Brain microvascular endothelial cell (primary cell): Measurements from ENCODE around the gene SECTM1.
"Not testable (repeated sequence)": the region's sequence is repeated elsewhere in the genome, so short reads cannot be mapped to it uniquely, and the experiment has no call there.

Source experiments
- DNase-seq: peaks from one replicate; pipeline ENCODE4 v3.0.0-alpha.2; 2020
- H3K27ac ChIP-seq: fragments of 250-450 bp; sonication (Bioruptor Pico); 2 replicates; pipeline ENCODE4 v1.5.1; 2020; ENCODE audit warnings: mild to moderate bottlenecking, moderate library complexity
- H3K27me3 ChIP-seq: fragments of 250-450 bp; sonication (Bioruptor Pico); replicated peaks from 2 replicates; pipeline ENCODE4 v1.5.1; 2020; ENCODE audit warnings: mild to moderate bottlenecking
- H3K36me3 ChIP-seq: fragments of 250-450 bp; sonication (Bioruptor Pico); replicated peaks from 2 replicates; pipeline ENCODE4 v1.5.1; 2020; ENCODE audit warnings: mild to moderate bottlenecking
- H3K4me3 ChIP-seq: 2 replicates; pipeline ENCODE4 v1.5.1; 2011; ENCODE audit warnings: low read depth, mild to moderate bottlenecking, control low read depth, low read length, moderate library complexity
- in situ Hi-C: cut with HindIII; loops from 2 replicates; pipeline ENCODE4 v1.10.0; 2017; ENCODE audit warnings: low sequenced_read_pairs, low pct_ligation_motif_present
- TF ChIP-seq, protein P1 (sequence below): IDR thresholded peaks from 2 replicates; pipeline ENCODE4 v1.5.1; 2011; ENCODE audit warnings: low read depth, mild to moderate bottlenecking, moderate library complexity, low read length, control low read depth, inconsistent platforms; ENCODE audit errors: missing control alignments

The SECTM1 gene

DNA sequence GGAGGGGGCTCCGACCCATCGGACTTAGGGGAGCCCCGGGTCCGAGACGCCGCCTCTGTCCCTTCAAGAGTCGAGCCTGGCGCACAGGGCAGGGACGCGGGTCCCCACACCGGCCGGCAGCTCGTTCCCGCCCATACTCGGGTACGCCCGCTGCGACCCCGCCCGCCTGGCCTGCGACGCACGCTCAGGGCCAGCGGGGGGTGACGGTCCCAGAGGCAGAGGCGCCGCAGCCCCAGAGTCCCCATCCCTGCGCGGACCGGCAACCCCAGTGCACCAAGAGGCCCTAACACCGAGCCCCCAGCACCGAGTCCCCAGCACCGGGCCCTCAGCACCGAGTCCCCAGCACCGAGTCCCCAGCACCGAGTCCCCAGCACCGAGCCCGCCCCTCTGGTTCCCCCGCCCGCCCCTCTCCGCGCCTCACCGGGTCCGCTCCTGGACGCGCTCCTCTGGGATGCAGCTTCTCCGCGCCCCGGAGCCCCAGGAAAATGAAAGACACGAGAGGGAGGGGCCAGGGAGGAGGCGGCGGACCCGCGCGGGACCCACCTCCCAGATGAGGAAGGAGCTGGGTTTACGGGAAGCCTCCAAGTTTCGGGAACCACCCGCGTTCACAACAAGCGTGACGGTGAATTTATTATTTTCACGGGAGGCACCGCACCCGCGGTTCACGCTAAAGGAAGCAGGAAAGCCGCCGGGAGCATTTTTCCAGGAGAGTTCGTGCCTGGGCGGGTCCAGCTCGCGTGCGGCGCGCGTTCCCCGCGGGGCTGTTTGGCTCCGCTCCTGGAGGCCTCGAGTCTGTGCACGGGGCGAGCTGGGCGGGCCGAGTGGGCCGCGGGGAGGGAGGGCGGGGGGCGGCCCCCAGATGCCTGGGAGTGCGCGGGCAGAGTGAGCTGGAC lies at the start of gene SECTM1:
Gene SECTM1 (minus strand): TSS at position 488 of the 893 bp plus-strand sequence. CDS start 6,526 bp downstream, outside the sequence.
- no peak for DNase-seq
- Histone ChIP-seq H3K4me3 (peak within 1 kb of the TSS; percentile 54), H3K27me3 (peaks cover 21% of the 10 kb centered on the region), H3K27ac (no peak within 1 kb of the TSS), H3K36me3 (no peaks in the 10 kb centered on the region)
- TF ChIP-seq, protein P1, sequence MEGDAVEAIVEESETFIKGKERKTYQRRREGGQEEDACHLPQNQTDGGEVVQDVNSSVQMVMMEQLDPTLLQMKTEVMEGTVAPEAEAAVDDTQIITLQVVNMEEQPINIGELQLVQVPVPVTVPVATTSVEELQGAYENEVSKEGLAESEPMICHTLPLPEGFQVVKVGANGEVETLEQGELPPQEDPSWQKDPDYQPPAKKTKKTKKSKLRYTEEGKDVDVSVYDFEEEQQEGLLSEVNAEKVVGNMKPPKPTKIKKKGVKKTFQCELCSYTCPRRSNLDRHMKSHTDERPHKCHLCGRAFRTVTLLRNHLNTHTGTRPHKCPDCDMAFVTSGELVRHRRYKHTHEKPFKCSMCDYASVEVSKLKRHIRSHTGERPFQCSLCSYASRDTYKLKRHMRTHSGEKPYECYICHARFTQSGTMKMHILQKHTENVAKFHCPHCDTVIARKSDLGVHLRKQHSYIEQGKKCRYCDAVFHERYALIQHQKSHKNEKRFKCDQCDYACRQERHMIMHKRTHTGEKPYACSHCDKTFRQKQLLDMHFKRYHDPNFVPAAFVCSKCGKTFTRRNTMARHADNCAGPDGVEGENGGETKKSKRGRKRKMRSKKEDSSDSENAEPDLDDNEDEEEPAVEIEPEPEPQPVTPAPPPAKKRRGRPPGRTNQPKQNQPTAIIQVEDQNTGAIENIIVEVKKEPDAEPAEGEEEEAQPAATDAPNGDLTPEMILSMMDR: no peak
- in situ Hi-C loops: loop anchor here (10.0 kb wide), 1 partner anchor 129 kb away; no protein-coding TSS in a partner anchor

DNA sequence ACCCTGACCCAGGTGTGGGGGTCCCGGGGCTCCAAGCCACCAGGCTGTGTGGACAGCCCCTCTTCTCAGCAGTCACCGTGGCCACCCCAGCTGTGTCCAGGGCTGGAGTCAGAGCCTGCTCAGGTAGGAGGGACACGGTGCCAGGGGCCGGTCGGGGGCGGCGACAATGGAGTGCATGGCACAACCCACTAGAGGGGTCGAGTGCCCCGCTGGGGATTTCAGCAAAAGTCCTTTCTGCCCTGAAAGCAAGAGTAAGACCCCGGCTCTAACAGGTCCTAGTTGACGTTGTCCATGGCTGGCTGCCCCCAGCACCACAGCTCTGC lies 49.3 kb upstream of the SECTM1 start:
- Histone ChIP-seq H3K27me3 (peaks cover 19% of the 10 kb centered on the region), H3K27ac (no peak overlapping the region), H3K36me3 (no peaks in the 10 kb centered on the region), H3K4me3 (no peak overlapping the region)
- no peak for DNase-seq
- in situ Hi-C loops: no loop called here
- TF ChIP-seq, protein P1: no peak

DNA sequence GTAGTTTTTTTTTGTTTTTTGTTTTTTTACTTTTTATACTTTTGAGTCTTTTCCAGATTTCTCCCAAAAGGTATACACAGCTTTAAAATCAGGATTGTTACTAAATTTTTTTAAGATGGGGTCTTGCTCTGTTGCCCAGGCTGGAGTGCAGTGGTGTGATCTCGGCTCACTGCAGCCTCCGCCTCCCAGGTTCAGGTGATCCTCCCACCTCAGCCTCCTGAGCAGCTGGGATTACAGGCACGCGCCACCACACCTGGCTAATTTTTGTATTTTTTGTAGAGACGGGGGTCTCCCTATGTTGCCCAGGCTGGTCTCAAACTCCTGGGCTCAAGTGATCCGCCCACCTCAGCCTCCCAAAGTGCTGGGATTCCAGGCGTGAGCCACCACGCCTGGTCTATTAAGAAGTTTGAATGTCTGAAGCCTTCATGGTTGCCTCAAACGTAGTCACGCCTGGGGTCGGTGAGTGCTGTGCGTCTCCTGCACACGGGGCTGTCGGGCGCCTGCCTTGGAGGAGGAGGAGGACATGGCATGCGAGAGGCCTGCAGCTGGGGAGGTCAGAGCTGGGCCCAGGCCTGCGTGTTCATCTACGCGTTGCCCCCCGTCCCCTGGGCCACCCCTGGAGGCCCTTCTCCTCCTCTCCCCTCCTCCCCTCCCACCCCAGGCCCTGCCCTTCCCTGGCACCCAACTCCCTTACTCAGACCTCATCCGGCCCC lies 48.8 kb upstream of the SECTM1 start:
- H3K36me3 ChIP-seq, DNase-seq, H3K4me3 ChIP-seq, H3K27ac ChIP-seq, in situ Hi-C loops: not testable (repeated sequence)
- H3K27me3 ChIP-seq: peaks cover 19% of the 10 kb centered on the region

DNA sequence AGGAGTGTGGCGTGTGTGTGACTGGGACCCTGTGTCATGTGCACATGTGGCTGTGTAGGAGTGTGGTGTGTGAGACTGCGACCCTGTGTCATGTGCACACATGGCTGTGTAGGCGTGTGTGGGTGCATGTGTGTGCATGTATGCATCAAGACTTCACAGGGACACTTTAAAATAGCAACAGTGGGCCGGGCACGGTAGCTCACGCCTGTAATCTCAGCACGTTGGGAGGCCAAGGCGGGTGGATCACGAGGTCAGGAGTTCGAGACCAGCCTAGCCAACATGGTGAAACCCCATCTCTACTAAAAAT lies 48.1 kb upstream of the SECTM1 start:
- peaks cover 14% of the 10 kb centered on the region for H3K27me3 ChIP-seq
- in situ Hi-C loops, H3K4me3 ChIP-seq, H3K27ac ChIP-seq, DNase-seq, H3K36me3 ChIP-seq: not testable (repeated sequence)

DNA sequence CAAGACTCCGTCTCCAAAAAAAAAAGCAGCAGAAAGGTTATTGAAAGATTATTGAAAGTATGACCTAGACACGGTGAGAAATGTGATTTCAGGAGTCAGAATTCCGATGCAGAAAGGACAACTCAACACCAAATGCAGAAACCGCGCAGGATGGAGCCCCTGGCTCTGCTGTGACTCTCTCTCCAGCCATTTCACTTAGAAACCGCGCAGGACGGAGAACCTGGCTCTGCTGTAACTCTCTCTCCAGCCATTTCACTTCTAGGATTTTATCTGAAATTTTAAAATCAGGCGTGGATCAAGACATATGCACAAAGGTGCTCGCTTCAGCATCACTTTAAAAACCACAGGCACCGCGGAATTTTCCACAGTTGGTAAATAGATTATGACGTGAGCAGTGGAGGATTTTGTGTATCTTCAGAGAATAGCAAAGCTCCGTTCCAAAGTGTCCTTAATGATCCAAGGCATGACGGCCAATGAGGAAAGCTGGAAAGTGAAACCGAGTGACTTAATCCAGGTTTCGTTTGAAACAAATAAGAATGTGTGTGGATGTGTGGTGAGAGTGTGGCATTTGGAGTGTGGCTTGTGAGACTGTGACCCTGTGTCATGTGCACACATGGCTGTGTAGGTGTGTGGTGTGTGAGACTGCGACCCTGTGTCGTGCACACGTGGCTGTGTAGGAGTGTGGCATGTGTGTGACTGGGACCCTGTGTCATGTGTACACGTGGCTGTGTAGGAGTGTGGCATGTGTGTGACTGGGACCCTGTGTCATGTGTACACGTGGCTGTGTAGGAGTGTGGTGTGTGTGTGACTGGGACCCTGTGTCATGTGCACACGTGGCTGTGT lies 47.5 kb upstream of the SECTM1 start:
- DNase-seq: no peak
- no peak overlapping the region for H3K27ac ChIP-seq
- peaks cover 10% of the 10 kb centered on the region for H3K27me3 ChIP-seq
- in situ Hi-C loops: no loop called here
- TF ChIP-seq, protein P1: no peak
- H3K36me3 ChIP-seq: no peaks in the 10 kb centered on the region
- no peak overlapping the region for H3K4me3 ChIP-seq

DNA sequence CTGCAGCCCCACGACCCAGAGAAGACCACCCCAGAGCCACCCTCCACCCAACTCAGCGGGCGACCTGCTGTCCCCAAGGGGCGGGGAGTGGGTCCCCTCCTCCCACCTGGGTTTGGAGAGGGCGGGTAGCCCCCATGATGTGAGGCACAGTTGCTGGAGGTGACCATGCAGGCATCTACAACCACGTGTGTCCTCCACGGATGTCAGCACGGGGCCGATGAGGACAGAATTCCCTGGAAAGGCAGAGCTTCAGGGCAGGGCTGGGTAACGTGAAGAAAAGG lies 45.1 kb upstream of the SECTM1 start:
- Histone ChIP-seq H3K4me3 (no peak overlapping the region), H3K36me3 (no peaks in the 10 kb centered on the region), H3K27me3 (peaks cover 17% of the 10 kb centered on the region), H3K27ac (no peak overlapping the region)
- TF ChIP-seq, protein P1: no peak
- in situ Hi-C loops: no loop called here
- DNase-seq: no peak
